K562 (cell line): Measurements from ENCODE around the gene EME2. TPM values are rescaled to one million over a fixed set of nuclear protein-coding genes. Genes with fewer than 3 reads are reported as not detected.
A peak's percentile ranks its signal among the peaks of the same experiment; 100 is the strongest.

Experiments
- ATAC-seq: fragments of 200-7000 bp; cut with Tn5 transposase; 3 replicates; pipeline ENCODE4 v1.9.1; 2020; ENCODE audit warnings: moderate library complexity
- BruUV-seq: library from RNA; stranded (reverse); fragments of 400-500 nt; replicated peaks from 2 replicates; lab custom pipeline; 2021; lab: Mats Ljungman, UMichigan
- CTCF ChIA-PET: fragments of 300-600 bp; formaldehyde crosslinking; extraction: SDS; loops from one replicate; lab custom pipeline; 2021; ENCODE audit warnings: low intra/inter-chr PET ratio; lab: Yijun Ruan, JAX
- POLR2A ChIA-PET: fragments of 300-600, 350-650 bp; sonication (Branson Sonifier 250); formaldehyde crosslinking; extraction: SDS; loops from one replicate; lab custom pipeline; 2021; ENCODE audit warnings: antibody characterized with exemption, inconsistent platforms; lab: Yijun Ruan, JAX
- DNase-seq, 4 experiments: peaks; one replicate each; pipeline versions ENCODE4 v3.0.0 to v3.0.0-alpha.2; 2011 to 2018; ENCODE audit warnings: low spot score in 3 of 4, mixed read lengths in 3 of 4; ENCODE audit errors: extremely low read depth in 1 of 4
- FAIRE-seq: peaks from 2 replicates; lab custom pipeline; 2011; peaks lifted over from hg19 to GRCh38; lab: Jason Lieb, UNC
- H2AFZ ChIP-seq: 2 replicates; pipeline ENCODE4 v1.6.0; 2011; ENCODE audit warnings: low read depth, low read length, control low read depth, inconsistent platforms
- H3K27ac ChIP-seq: fragments of 200-600 bp; 3 replicates; pipeline ENCODE4 v1.8.0; 2011; ENCODE audit warnings: low read depth, mild to moderate bottlenecking, control low read depth, inconsistent platforms, low read length, moderate library complexity, mixed read lengths; ENCODE audit errors: extremely low read depth
- H3K27me3 ChIP-seq, 2 experiments: fragments of 300-600 bp in 1 of 2; 2 replicates in 1 of 2; 3 replicates in 1 of 2; pipeline versions ENCODE4 v1.6.0 to v1.8.0; 2011; ENCODE audit warnings: inconsistent platforms in 2 of 2, low read length in 2 of 2, mild to moderate bottlenecking in 1 of 2, mixed read lengths in 1 of 2, moderate library complexity in 1 of 2; ENCODE audit not compliant: control insufficient read depth in 2 of 2, insufficient read depth in 2 of 2
- H3K36me3 ChIP-seq: fragments of 300-600 bp; 3 replicates; pipeline ENCODE4 v1.8.0; 2011; ENCODE audit warnings: mild to moderate bottlenecking, low read length, inconsistent platforms; ENCODE audit not compliant: control insufficient read depth, insufficient read depth
- H3K4me1 ChIP-seq, 2 experiments: fragments of 200-600 bp in 1 of 2; replicated peaks in 1 of 2; 2 replicates in 1 of 2; 3 replicates in 1 of 2; pipeline versions ENCODE4 v1.5.1 to v1.8.0; 2011; ENCODE audit warnings: inconsistent platforms in 2 of 2, low read length in 2 of 2, mild to moderate bottlenecking in 1 of 2, mixed read lengths in 1 of 2, moderate library complexity in 1 of 2; ENCODE audit not compliant: control insufficient read depth in 2 of 2, insufficient read depth in 2 of 2
- H3K4me2 ChIP-seq: 2 replicates; pipeline ENCODE4 v1.6.1; 2011; ENCODE audit warnings: low read length, control low read depth, inconsistent platforms, mixed read lengths; ENCODE audit not compliant: insufficient read depth
- H3K4me3 ChIP-seq: fragments of 200-600 bp; sonication (generic), shearing (Covaris generic); 2 replicates; pipeline ENCODE4 v1.5.1; 2016; ENCODE audit warnings: control low read depth, inconsistent platforms
- H3K79me2 ChIP-seq: fragments of 200-600 bp; 3 replicates; pipeline ENCODE4 v1.8.0; 2011; ENCODE audit warnings: low read length, inconsistent platforms; ENCODE audit not compliant: control insufficient read depth, insufficient read depth
- H3K9ac ChIP-seq, 2 experiments: 2 replicates each; pipeline versions ENCODE4 v1.6.0 to v1.6.1; 2011; ENCODE audit warnings: low read depth in 2 of 2, low read length in 2 of 2, control low read depth in 1 of 2, inconsistent platforms in 1 of 2, mild to moderate bottlenecking in 1 of 2, mixed read lengths in 1 of 2; ENCODE audit not compliant: insufficient read depth in 1 of 2
- H3K9me1 ChIP-seq: one replicate; pipeline ENCODE4 v1.6.0; 2011; ENCODE audit warnings: inconsistent platforms, mild to moderate bottlenecking, low read length, moderate library complexity; ENCODE audit not compliant: control insufficient read depth, insufficient read depth
- H3K9me3 ChIP-seq: replicated peaks from 2 replicates; pipeline ENCODE4 v1.5.1; 2011; ENCODE audit warnings: low read depth, low read length, inconsistent platforms; ENCODE audit not compliant: control insufficient read depth, insufficient read depth
- H4K20me1 ChIP-seq: replicated peaks from 2 replicates; pipeline ENCODE4 v1.6.1; 2011; ENCODE audit warnings: low read length, inconsistent platforms, mixed read lengths; ENCODE audit not compliant: control insufficient read depth, insufficient read depth
- NELFE ChIP-seq: IDR thresholded peaks from 2 replicates; pipeline ENCODE4 v1.6.1; 2011; ENCODE audit warnings: mild to moderate bottlenecking; ENCODE audit not compliant: insufficient read depth, insufficient read length
- NFIC ChIP-seq: fragments of 450-650 bp; IDR thresholded peaks from 2 replicates; pipeline ENCODE4 v1.6.1; 2017; ENCODE audit warnings: mild to moderate bottlenecking, inconsistent platforms
- SMARCB1 ChIP-seq: IDR thresholded peaks from 2 replicates; pipeline ENCODE4 v1.6.1; 2011; ENCODE audit warnings: improper control_type of control experiment, low read depth; ENCODE audit not compliant: insufficient read length
- SUPT5H ChIP-seq: fragments of 450-650 bp; IDR thresholded peaks from 2 replicates; pipeline ENCODE4 v1.6.1; 2016
- TFAP4 ChIP-seq: sonication (generic); formaldehyde crosslinking; IDR thresholded peaks from 2 replicates; pipeline ENCODE4 v1.8.0; 2022; ENCODE audit warnings: missing genetic modification reagents, mild to moderate bottlenecking, moderate library complexity, borderline replicate concordance
- ZNF121 ChIP-seq: sonication (generic); formaldehyde crosslinking; conservative IDR thresholded peaks from 2 replicates; pipeline ENCODE4 v1.8.0; 2022; ENCODE audit warnings: missing genetic modification reagents
- ZNF717 ChIP-seq: fragments of 250-450 bp; sonication (Bioruptor Pico); IDR thresholded peaks from 2 replicates; pipeline ENCODE4 v1.5.0; 2021
- WGBS: fragments of 100-300 bp; shearing (Covaris generic); methylation state at CpG from one replicate; pipeline ENCODE4 v1.1.6; 2016; ENCODE audit warnings: low coverage, mixed read lengths; ENCODE audit not compliant: insufficient coverage; ENCODE audit errors: missing lambda C conversion rate; 5-methylcytosine and 5-hydroxymethylcytosine counted together
- in situ Hi-C: fragments of 300-500 bp; cut with MboI; formaldehyde crosslinking; loops from 4 replicates; pipeline ENCODE4 v1.15.0; 2018; ENCODE audit warnings: inconsistent platforms, mixed read lengths
- intact Hi-C: fragments of 100-400 bp; cut with micrococcal nuclease; formaldehyde crosslinking; loops from 2 replicates; pipeline ENCODE4 v1.14.2; 2022
- polyA plus RNA-seq, 8 experiments: library from polyadenylated mRNA; depleted of rRNA in 4 of 8; stranded (reverse) in 5 of 8; unstranded in 3 of 8; fragments of >200 nt; fragmentation: Nextera tagmentation in 2 of 8; fragmentation: Illumina TruSeq in 1 of 8; extraction: Ambion mirVana in 2 of 8; extraction: Trizol in 1 of 8; gene quantifications; 2 replicates each; pipeline versions ENCODE4 v1.2.1 to v1.2.3, GENCODE V29; 2011 to 2014; ENCODE audit warnings: inconsistent platforms in 1 of 8, missing spikeins in 1 of 8
- total RNA-seq, 7 experiments: library from RNA; depleted of rRNA in 6 of 7; stranded (reverse); fragments of >200 nt in 6 of 7; fragmentation: Illumina TruSeq in 2 of 7; extraction: Trizol in 2 of 7; gene quantifications; 2 replicates each; pipeline versions ENCODE4 v1.2.1 to v1.2.3, GENCODE V29; 2011 to 2021; ENCODE audit warnings: low replicate concordance in 1 of 7

Gene EME2
- total and polyA plus RNA-seq, 9 of the 15 experiments (the other 6 are each of a cell fraction or from before 2014, with no cell fraction given) = 0.35 to 19.9 (median 3.5) TPM

GRCh38 chr16:1768767-1769401, 3.7 kb upstream of the EME2 start:
- Histone ChIP-seq H3K4me3 (no peak overlapping the region), H3K4me2 (no peak overlapping the region), H3K9me1 (no peaks in the 10 kb centered on the region), H4K20me1 (0 out of 2 replicates have a peak, but pooled peaks cover 8% of the 10 kb centered on the region), H3K9me3 (no peaks in the 10 kb centered on the region), H3K27me3 (no peaks in the 10 kb centered on the region), H3K27ac (no peak overlapping the region), H3K36me3 (peaks cover 74% of the 10 kb centered on the region; the same call in 2 of the 3 replicates), H2AFZ (no peak overlapping the region), H3K9ac (peak overlapping the region in 1 of 2 experiments; percentile 93; a peak in 1 of 4 replicates), H3K79me2 (peaks cover 39% of the 10 kb centered on the region), H3K4me1 (peaks cover 13 to 94% of the 10 kb centered on the region in 2 experiments; a peak in 4 of 5 replicates)
- ChIA-PET CTCF (no interaction called here), POLR2A (interaction anchor here (0.7 to 1.5 kb wide), 5 partner anchors 9 to 196 kb away, joined by 3 to 4 read pairs (median 3); partner anchors contain the start of genes NUBP2, RPS2 and SPSB3)
- no peak for DNase-seq
- in situ Hi-C loops = no loop called here
- TF ChIP-seq ZNF121 (CRISPR knock-in tag) = no peak
- 0 out of 2 replicates have a peak, but pooled peaks have one; percentile 5 for TF ChIP-seq SUPT5H
- no peak for TF ChIP-seq SMARCB1
- TF ChIP-seq TFAP4 (CRISPR knock-in tag) = peak; percentile 50; the same call in 1 of the 2 replicates
- no peak for TF ChIP-seq NELFE
- 0 out of 2 replicates have a peak, but pooled peaks have one; percentile 16 for TF ChIP-seq ZNF717 (CRISPR knock-in tag)
- TF ChIP-seq NFIC = peak; percentile 24; the same call in 1 of the 2 replicates
- 86% methylated on average over 18 of the region's 26 CpGs for WGBS
- FAIRE-seq = no peak
- intact Hi-C loops = no loop called here
- BruUV-seq = no TSS peak
- ATAC-seq = no peak
